Brain microvascular endothelial cell (primary cell): ENCODE results near the gene TFAP2E.

ENCODE experiments used
- DNase-seq: peaks from one replicate; pipeline ENCODE4 v3.0.0-alpha.2; 2020
- H3K27ac ChIP-seq: fragments of 250-450 bp; sonication (Bioruptor Pico); 2 replicates; pipeline ENCODE4 v1.5.1; 2020; ENCODE audit warnings: mild to moderate bottlenecking, moderate library complexity
- H3K27me3 ChIP-seq: fragments of 250-450 bp; sonication (Bioruptor Pico); replicated peaks from 2 replicates; pipeline ENCODE4 v1.5.1; 2020; ENCODE audit warnings: mild to moderate bottlenecking
- H3K36me3 ChIP-seq: fragments of 250-450 bp; sonication (Bioruptor Pico); replicated peaks from 2 replicates; pipeline ENCODE4 v1.5.1; 2020; ENCODE audit warnings: mild to moderate bottlenecking
- H3K4me3 ChIP-seq: 2 replicates; pipeline ENCODE4 v1.5.1; 2011; ENCODE audit warnings: low read depth, mild to moderate bottlenecking, control low read depth, low read length, moderate library complexity
- in situ Hi-C: cut with HindIII; loops from 2 replicates; pipeline ENCODE4 v1.10.0; 2017; ENCODE audit warnings: low sequenced_read_pairs, low pct_ligation_motif_present
- TF ChIP-seq, protein P1 (sequence below): IDR thresholded peaks from 2 replicates; pipeline ENCODE4 v1.5.1; 2011; ENCODE audit warnings: low read depth, mild to moderate bottlenecking, moderate library complexity, low read length, control low read depth, inconsistent platforms; ENCODE audit errors: missing control alignments

The TFAP2E gene

GRCh38 chr1:35573198-35574124 lies at the start of gene TFAP2E:
Gene TFAP2E (plus strand): TSS chr1:35573314. CDS start chr1:35573578, 264 bp downstream.
- H3K27me3 ChIP-seq, result peaks cover 34% of the 10 kb centered on the region
- no peak within 1 kb of the TSS for H3K27ac ChIP-seq
- TF ChIP-seq, protein P1, sequence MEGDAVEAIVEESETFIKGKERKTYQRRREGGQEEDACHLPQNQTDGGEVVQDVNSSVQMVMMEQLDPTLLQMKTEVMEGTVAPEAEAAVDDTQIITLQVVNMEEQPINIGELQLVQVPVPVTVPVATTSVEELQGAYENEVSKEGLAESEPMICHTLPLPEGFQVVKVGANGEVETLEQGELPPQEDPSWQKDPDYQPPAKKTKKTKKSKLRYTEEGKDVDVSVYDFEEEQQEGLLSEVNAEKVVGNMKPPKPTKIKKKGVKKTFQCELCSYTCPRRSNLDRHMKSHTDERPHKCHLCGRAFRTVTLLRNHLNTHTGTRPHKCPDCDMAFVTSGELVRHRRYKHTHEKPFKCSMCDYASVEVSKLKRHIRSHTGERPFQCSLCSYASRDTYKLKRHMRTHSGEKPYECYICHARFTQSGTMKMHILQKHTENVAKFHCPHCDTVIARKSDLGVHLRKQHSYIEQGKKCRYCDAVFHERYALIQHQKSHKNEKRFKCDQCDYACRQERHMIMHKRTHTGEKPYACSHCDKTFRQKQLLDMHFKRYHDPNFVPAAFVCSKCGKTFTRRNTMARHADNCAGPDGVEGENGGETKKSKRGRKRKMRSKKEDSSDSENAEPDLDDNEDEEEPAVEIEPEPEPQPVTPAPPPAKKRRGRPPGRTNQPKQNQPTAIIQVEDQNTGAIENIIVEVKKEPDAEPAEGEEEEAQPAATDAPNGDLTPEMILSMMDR, result no peak
- peak within 1 kb of the TSS; percentile 51 for H3K4me3 ChIP-seq
- H3K36me3 ChIP-seq, result no peaks in the 10 kb centered on the region
- DNase-seq, result no peak
- in situ Hi-C loops, result no loop called here

DNA sequence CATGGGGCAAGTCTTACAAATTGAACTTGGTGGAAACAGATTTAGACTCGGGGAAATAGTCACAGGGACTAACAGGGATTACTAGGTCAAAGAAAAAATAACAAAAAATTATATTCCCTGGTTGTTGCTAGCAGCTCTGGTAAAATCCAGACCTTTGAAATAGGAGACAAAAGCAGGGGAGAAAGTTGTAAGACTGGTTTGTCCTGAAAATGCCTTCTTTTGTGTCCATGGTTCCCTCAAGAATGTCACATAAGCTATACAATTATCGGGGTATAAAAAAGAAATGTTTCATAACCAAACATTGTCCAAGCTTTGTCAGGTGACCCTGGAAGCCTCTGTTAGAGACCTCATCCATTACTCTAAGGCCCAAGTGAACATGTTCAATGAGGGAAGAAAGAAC lies 49.0 kb upstream of the TFAP2E start:
- Histone ChIP-seq H3K27me3 (no peaks in the 10 kb centered on the region), H3K4me3 (no peak overlapping the region), H3K27ac (no peak overlapping the region), H3K36me3 (no peaks in the 10 kb centered on the region)
- no peak for DNase-seq
- in situ Hi-C loops, result no loop called here
- TF ChIP-seq, protein P1, result no peak

- H3K4me3 ChIP-seq, result no peak overlapping the region
- in situ Hi-C loops, result no loop called here
- TF ChIP-seq, protein P1, result no peak
- no peaks in the 10 kb centered on the region for H3K27me3 ChIP-seq
- peaks cover 7% of the 10 kb centered on the region for H3K36me3 ChIP-seq
- H3K27ac ChIP-seq, result no peak overlapping the region
- no peak for DNase-seq
Measured at GRCh38 chr1:35530168-35530567, 42.9 kb upstream of the TFAP2E start.

GRCh38 chr1:35530946-35531345 lies 42.2 kb upstream of the TFAP2E start:
- in situ Hi-C loops, result no loop called here
- Histone ChIP-seq H3K27ac (no peak overlapping the region), H3K36me3 (peaks cover 7% of the 10 kb centered on the region), H3K27me3 (no peaks in the 10 kb centered on the region), H3K4me3 (no peak overlapping the region)
- TF ChIP-seq, protein P1, result no peak
- no peak for DNase-seq

DNA sequence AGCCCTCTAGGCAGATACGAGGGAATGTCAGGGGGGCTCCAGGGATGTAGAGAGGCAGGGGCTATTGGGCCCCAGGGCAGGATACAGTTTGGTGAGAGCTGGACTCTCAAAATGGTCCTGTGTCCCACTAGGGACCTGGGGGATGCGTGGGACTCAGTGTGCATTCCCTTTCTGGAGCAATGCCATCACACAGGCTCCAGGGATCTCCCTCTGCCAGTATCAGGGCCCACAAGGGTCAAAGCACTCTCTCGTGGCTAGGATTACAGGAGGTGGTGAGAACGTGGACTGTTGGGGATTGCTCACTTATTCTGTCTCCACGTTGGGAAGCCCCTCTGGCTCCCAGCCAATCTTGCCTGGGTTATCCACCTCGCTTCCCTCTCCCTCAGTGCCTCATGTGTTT lies 41.7 kb upstream of the TFAP2E start:
- Histone ChIP-seq H3K36me3 (peaks cover 7% of the 10 kb centered on the region), H3K4me3 (no peak overlapping the region), H3K27ac (no peak overlapping the region), H3K27me3 (no peaks in the 10 kb centered on the region)
- DNase-seq, result no peak
- in situ Hi-C loops, result no loop called here
- TF ChIP-seq, protein P1, result no peak
